ENCODE measurements around the gene CSNK1E.

DNA sequence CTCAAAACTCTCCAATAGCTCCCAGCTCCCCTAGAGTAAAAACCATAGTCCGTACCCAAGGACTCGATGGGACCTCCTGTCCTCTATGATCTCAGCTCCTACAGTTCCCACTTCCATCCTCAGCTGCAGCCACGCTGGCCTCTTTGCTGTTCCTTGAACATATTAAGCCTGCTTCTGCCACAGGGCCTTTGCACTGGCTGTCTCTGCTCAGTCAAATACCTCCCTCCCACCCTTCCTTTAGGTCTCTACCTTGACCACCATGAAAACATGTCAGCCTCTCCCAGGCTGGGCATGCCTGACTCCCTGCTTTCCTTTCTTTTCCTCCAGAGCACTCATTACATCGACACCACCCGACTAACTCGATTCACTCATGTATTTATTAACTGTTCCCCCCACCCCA lies 69.0 kb downstream of the CSNK1E start:
- TF ChIP-seq, protein P1, sequence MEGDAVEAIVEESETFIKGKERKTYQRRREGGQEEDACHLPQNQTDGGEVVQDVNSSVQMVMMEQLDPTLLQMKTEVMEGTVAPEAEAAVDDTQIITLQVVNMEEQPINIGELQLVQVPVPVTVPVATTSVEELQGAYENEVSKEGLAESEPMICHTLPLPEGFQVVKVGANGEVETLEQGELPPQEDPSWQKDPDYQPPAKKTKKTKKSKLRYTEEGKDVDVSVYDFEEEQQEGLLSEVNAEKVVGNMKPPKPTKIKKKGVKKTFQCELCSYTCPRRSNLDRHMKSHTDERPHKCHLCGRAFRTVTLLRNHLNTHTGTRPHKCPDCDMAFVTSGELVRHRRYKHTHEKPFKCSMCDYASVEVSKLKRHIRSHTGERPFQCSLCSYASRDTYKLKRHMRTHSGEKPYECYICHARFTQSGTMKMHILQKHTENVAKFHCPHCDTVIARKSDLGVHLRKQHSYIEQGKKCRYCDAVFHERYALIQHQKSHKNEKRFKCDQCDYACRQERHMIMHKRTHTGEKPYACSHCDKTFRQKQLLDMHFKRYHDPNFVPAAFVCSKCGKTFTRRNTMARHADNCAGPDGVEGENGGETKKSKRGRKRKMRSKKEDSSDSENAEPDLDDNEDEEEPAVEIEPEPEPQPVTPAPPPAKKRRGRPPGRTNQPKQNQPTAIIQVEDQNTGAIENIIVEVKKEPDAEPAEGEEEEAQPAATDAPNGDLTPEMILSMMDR (IDR thresholded peaks at IDR 0.05), result no peak
- TF ChIP-seq POLR2A (IDR thresholded peaks at IDR 0.05), result no peak
